Measurements from ENCODE around the gene GALK1. TPM values are rescaled to one million over a fixed set of nuclear protein-coding genes. Genes with fewer than 3 reads are reported as not detected.

Gene GALK1
- polyA plus RNA-seq, 3 donors, result 44.8 to 108 (median 84.3) TPM

DNA sequence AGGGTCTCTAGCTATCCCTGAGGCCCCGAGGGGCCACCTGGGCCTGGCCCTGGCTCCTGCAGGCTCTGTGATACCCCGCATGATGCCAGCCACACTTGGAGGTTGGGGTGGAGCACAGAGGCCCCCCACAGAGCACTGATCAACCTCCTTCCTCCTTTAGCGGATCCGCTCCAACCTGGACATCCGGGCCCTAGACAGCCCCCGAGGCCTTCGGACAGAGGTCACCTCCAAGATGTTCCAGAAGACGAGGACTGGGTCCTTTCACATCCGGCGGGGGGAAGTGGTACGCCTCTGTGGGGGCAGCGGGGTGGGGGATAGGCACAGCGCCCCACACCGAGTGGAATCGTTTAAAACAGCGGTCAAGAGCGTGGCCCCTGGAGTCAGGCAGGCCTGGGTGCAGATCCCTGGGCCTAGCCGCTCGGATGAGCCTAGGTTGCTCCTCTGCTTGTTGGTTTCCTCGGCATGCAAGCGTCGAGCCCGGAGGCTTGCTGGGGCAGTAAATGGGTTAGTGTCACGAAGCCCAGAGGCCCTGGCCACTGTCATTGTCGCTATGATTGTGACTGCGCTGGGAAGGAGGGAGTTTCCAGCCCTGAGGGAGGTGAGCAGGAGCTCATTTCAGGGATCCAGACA is 33.8 kb downstream of the GALK1 start:
- H4K20me1 ChIP-seq (ENCODE audit: insufficient read depth, low read length), result no peaks in the 10 kb centered on the region
- H3K79me2 ChIP-seq (ENCODE audit: insufficient read depth, low read length), result no peaks in the 10 kb centered on the region
- WGBS (ENCODE audit: insufficient coverage), result 91% methylated on average over 22 of the region's 26 CpGs
- peaks cover 0 to 5% of the 10 kb centered on the region in 2 donors for H3K4me1 ChIP-seq (ENCODE audit: control insufficient read depth in 1 of 2, insufficient read depth in 2 of 2, low read length in 2 of 2)
- Mint-ChIP-seq H3K27ac (no peak overlapping the region), H3K27me3 (ENCODE audit: low read depth in 3 of 3) (peaks cover under 1 to 7% (median 1%) of the 10 kb centered on the region in 3 donors), H3K4me3 (no peak overlapping the region), H3K36me3 (no peaks in the 10 kb centered on the region), H3K4me1 (peaks cover 8% of the 10 kb centered on the region), H3K9me3 (peaks cover 0 to 1% (median 0%) of the 10 kb centered on the region in 7 donors)
- TF ChIP-seq, protein P1, sequence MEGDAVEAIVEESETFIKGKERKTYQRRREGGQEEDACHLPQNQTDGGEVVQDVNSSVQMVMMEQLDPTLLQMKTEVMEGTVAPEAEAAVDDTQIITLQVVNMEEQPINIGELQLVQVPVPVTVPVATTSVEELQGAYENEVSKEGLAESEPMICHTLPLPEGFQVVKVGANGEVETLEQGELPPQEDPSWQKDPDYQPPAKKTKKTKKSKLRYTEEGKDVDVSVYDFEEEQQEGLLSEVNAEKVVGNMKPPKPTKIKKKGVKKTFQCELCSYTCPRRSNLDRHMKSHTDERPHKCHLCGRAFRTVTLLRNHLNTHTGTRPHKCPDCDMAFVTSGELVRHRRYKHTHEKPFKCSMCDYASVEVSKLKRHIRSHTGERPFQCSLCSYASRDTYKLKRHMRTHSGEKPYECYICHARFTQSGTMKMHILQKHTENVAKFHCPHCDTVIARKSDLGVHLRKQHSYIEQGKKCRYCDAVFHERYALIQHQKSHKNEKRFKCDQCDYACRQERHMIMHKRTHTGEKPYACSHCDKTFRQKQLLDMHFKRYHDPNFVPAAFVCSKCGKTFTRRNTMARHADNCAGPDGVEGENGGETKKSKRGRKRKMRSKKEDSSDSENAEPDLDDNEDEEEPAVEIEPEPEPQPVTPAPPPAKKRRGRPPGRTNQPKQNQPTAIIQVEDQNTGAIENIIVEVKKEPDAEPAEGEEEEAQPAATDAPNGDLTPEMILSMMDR (IDR thresholded peaks at IDR 0.05), result no peak
- H3K27ac ChIP-seq (ENCODE audit: low read depth in 1 of 2, low read length in 2 of 2), result no peak overlapping the region
- no peak overlapping the region for H3K4me3 ChIP-seq (replicated peaks in 1 of 3; ENCODE audit: low read depth in 2 of 3, low read length in 3 of 3)
- no peaks in the 10 kb centered on the region for H3K36me3 ChIP-seq (replicated peaks in 1 of 2; ENCODE audit: control insufficient read depth in 1 of 2, insufficient read depth in 2 of 2, low read length in 2 of 2)
- H3K27me3 ChIP-seq (ENCODE audit: control insufficient read depth in 2 of 2, insufficient read depth in 2 of 2, low read length in 2 of 2), result no peaks in the 10 kb centered on the region
- no peak overlapping the region for H2AFZ ChIP-seq (ENCODE audit: insufficient read depth, low read depth, low read length, poor library complexity, severe bottlenecking)
- DNase-seq, result no peak
- H3K4me2 ChIP-seq (replicated peaks; ENCODE audit: extremely low read depth, low read length, poor library complexity, severe bottlenecking), result no peak overlapping the region
- no peak overlapping the region for H3K9ac ChIP-seq (ENCODE audit: insufficient read depth, low read length, poor library complexity, severe bottlenecking)
- no peaks in the 10 kb centered on the region for H3K9me3 ChIP-seq (replicated peaks in 1 of 2; ENCODE audit: control insufficient read depth in 1 of 2, insufficient read depth in 1 of 2, low read length in 2 of 2)
- intact Hi-C loops (cut with micrococcal nuclease), result no loop called here

DNA sequence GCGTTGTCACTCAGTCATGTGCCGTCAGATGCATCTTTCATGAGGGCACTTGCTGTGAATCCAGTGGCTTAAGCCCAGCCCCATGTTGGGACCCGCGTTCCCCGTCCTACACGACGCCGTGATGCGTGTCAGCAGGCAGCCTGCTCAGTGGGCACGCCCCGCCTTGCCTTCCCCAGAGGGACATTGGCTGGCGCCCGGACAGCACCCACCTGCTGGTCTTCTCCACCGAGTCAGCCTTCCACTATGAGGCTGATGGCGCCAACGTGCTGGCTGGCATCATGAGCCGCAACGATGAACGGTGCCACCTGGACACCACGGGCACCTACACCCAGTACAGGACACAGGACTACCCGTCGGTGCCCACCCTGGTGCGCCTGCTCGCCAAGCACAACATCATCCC is 34.9 kb downstream of the GALK1 start:
- no peak overlapping the region for H3K4me3 Mint-ChIP-seq
- Histone ChIP-seq H3K36me3 (replicated peaks in 1 of 2; ENCODE audit: control insufficient read depth in 1 of 2, insufficient read depth in 2 of 2, low read length in 2 of 2) (no peaks in the 10 kb centered on the region), H3K4me2 (replicated peaks; ENCODE audit: extremely low read depth, low read length, poor library complexity, severe bottlenecking) (no peak overlapping the region), H3K4me1 (ENCODE audit: control insufficient read depth in 1 of 2, insufficient read depth in 2 of 2, low read length in 2 of 2) (peaks cover 0 to 5% of the 10 kb centered on the region in 2 donors), H3K4me3 (replicated peaks in 1 of 3; ENCODE audit: low read depth in 2 of 3, low read length in 3 of 3) (no peak overlapping the region), H4K20me1 (ENCODE audit: insufficient read depth, low read length) (no peaks in the 10 kb centered on the region), H3K9me3 (replicated peaks in 1 of 2; ENCODE audit: control insufficient read depth in 1 of 2, insufficient read depth in 1 of 2, low read length in 2 of 2) (no peaks in the 10 kb centered on the region), H3K27ac (ENCODE audit: low read depth in 1 of 2, low read length in 2 of 2) (no peak overlapping the region), H3K9ac (ENCODE audit: insufficient read depth, low read length, poor library complexity, severe bottlenecking) (no peak overlapping the region), H3K27me3 (ENCODE audit: control insufficient read depth in 2 of 2, insufficient read depth in 2 of 2, low read length in 2 of 2) (no peaks in the 10 kb centered on the region), H2AFZ (ENCODE audit: insufficient read depth, low read depth, low read length, poor library complexity, severe bottlenecking) (no peak overlapping the region), H3K79me2 (ENCODE audit: insufficient read depth, low read length) (no peaks in the 10 kb centered on the region)
- H3K4me1 Mint-ChIP-seq, result peaks cover 8% of the 10 kb centered on the region
- TF ChIP-seq, protein P1 (IDR thresholded peaks at IDR 0.05), result no peak
- intact Hi-C loops (cut with micrococcal nuclease), result no loop called here
- peaks cover 1 to 7% (median 2%) of the 10 kb centered on the region in 3 donors for H3K27me3 Mint-ChIP-seq (ENCODE audit: low read depth in 3 of 3)
- H3K9me3 Mint-ChIP-seq, result peaks cover 0 to 1% (median 0%) of the 10 kb centered on the region in 7 donors
- DNase-seq, result no peak
- no peaks in the 10 kb centered on the region for H3K36me3 Mint-ChIP-seq
- no peak overlapping the region for H3K27ac Mint-ChIP-seq
- WGBS (ENCODE audit: insufficient coverage), result 96% methylated on average over 19 of the region's 24 CpGs
